OCI-LY7 (cell line): Measurements from ENCODE around the gene HS3ST5. TPM values are rescaled to one million over a fixed set of nuclear protein-coding genes. Genes with fewer than 3 reads are reported as not detected.

Source experiments
- BruUV-seq: library from RNA; stranded (reverse); fragments of 400-500 nt; replicated peaks from 2 replicates; lab custom pipeline; 2021; lab: Mats Ljungman, UMichigan
- CTCF ChIA-PET: fragments of 300-600 bp; sonication (Branson Sonifier 250); formaldehyde crosslinking; loops from one replicate; lab custom pipeline; 2022; ENCODE audit warnings: antibody characterized with exemption; ENCODE audit not compliant: unreplicated experiment; lab: Charles Lee
- POLR2A ChIA-PET: fragments of 300-600 bp; sonication (Branson Sonifier 250); formaldehyde crosslinking; loops from one replicate; lab custom pipeline; 2022; ENCODE audit warnings: antibody characterized with exemption; lab: Charles Lee
- DNase-seq: peaks from one replicate; pipeline ENCODE4 v3.0.0-alpha.2; 2015; ENCODE audit warnings: low spot score
- H2AFZ ChIP-seq: fragments of 200-600 bp; sonication (generic), shearing (Covaris generic); 2 replicates; pipeline ENCODE4 v1.6.1; 2014; ENCODE audit warnings: mild to moderate bottlenecking, antibody characterized with exemption, low read length, moderate library complexity
- H3K27ac ChIP-seq: fragments of 200-600 bp; sonication (generic); 2 replicates; pipeline ENCODE4 v1.5.1; 2014; ENCODE audit warnings: mixed run types, low read depth, mild to moderate bottlenecking, moderate library complexity, low read length, inconsistent platforms; ENCODE audit not compliant: poor library complexity, severe bottlenecking
- H3K36me3 ChIP-seq: fragments of 200-600 bp; sonication (generic); 2 replicates; pipeline ENCODE4 v1.6.1; 2014; ENCODE audit warnings: mild to moderate bottlenecking, antibody characterized with exemption, low read length, moderate library complexity, mixed read lengths; ENCODE audit not compliant: insufficient read depth
- H3K4me1 ChIP-seq: fragments of 200-600 bp; sonication (generic); 2 replicates; pipeline ENCODE4 v1.5.1; 2014; ENCODE audit warnings: mild to moderate bottlenecking, low read length; ENCODE audit not compliant: insufficient read depth, poor library complexity, severe bottlenecking
- H3K4me2 ChIP-seq: fragments of 200-600 bp; sonication (generic); 2 replicates; pipeline ENCODE4 v1.6.1; 2014; ENCODE audit warnings: mild to moderate bottlenecking, low read length
- H3K4me3 ChIP-seq: fragments of 200-600 bp; sonication (generic); 2 replicates; pipeline ENCODE4 v1.5.1; 2014; ENCODE audit warnings: mild to moderate bottlenecking, low read depth, low read length; ENCODE audit not compliant: poor library complexity, severe bottlenecking
- H3K79me2 ChIP-seq: fragments of 200-600 bp; sonication (generic); 2 replicates; pipeline ENCODE4 v1.6.1; 2016; ENCODE audit warnings: low read depth, mild to moderate bottlenecking, low read length, moderate library complexity, mixed read lengths; ENCODE audit not compliant: insufficient read depth
- H3K9me2 ChIP-seq: fragments of 200-600 bp; sonication (generic); 2 replicates; pipeline ENCODE4 v1.6.1; 2016; ENCODE audit warnings: mild to moderate bottlenecking, low read length, mixed read lengths; ENCODE audit not compliant: insufficient read depth
- H3K9me3 ChIP-seq: fragments of 200-600 bp; sonication (generic); 2 replicates; pipeline ENCODE4 v1.6.1; 2014; ENCODE audit warnings: mild to moderate bottlenecking, mixed run types, low read length, mixed read lengths
- H4K20me1 ChIP-seq: fragments of 200-600 bp; sonication (generic); 2 replicates; pipeline ENCODE4 v1.6.1; 2014; ENCODE audit warnings: mild to moderate bottlenecking, antibody characterized with exemption, low read length, moderate library complexity, mixed read lengths; ENCODE audit not compliant: insufficient read depth
- EZH2phosphoT487 ChIP-seq: fragments of 200-600 bp; sonication (generic); IDR thresholded peaks from 2 replicates; pipeline ENCODE4 v1.6.1; 2018; ENCODE audit warnings: low read depth, borderline replicate concordance, mild to moderate bottlenecking, mixed run types, antibody characterized with exemption, low read length, moderate library complexity, mixed read lengths
- intact Hi-C: fragments of 100-400 bp; cut with micrococcal nuclease; formaldehyde crosslinking; loops from one replicate; pipeline ENCODE4 v1.10.0; 2022; ENCODE audit not compliant: unreplicated experiment
- total RNA-seq, 2 experiments: library from RNA; depleted of rRNA in 1 of 2; stranded (reverse); fragments of >200 nt in 1 of 2; shearing (Covaris generic) in 1 of 2; gene quantifications; 2 replicates each; pipeline ENCODE4 v1.2.3, GENCODE V29; 2014 to 2022
- TF ChIP-seq, protein P1 (sequence below): fragments of 200-600 bp; sonication (generic); conservative IDR thresholded peaks from 2 replicates; pipeline ENCODE4 v1.5.1; 2014; ENCODE audit warnings: mild to moderate bottlenecking, antibody characterized with exemption, low read length, moderate library complexity, mixed read lengths

Gene HS3ST5
- total RNA-seq, 2 experiments from 2014 or later = not detected

DNA sequence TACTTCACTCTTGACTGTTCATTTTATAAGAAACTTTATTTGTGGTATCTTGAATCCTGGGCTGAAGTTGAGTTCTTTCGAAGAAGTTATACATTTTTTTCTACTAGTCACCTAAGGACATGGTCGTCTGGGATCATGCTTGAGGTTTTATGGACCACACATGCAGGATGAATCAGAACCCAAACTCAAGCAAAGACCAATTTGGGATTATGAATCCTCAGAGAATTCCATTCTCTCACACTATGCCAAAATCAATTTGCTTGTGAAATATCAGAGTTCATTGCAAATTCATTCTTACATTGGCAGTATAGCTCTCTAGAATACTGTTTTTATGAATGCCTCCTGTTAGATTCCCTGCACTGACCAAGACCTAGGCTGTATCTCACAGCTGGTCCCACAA is 257.6 kb downstream of the HS3ST5 start:
- TF ChIP-seq EZH2phosphoT487 = no peak
- TF ChIP-seq, protein P1, sequence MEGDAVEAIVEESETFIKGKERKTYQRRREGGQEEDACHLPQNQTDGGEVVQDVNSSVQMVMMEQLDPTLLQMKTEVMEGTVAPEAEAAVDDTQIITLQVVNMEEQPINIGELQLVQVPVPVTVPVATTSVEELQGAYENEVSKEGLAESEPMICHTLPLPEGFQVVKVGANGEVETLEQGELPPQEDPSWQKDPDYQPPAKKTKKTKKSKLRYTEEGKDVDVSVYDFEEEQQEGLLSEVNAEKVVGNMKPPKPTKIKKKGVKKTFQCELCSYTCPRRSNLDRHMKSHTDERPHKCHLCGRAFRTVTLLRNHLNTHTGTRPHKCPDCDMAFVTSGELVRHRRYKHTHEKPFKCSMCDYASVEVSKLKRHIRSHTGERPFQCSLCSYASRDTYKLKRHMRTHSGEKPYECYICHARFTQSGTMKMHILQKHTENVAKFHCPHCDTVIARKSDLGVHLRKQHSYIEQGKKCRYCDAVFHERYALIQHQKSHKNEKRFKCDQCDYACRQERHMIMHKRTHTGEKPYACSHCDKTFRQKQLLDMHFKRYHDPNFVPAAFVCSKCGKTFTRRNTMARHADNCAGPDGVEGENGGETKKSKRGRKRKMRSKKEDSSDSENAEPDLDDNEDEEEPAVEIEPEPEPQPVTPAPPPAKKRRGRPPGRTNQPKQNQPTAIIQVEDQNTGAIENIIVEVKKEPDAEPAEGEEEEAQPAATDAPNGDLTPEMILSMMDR = no peak
- POLR2A ChIA-PET = no interaction called here
- intact Hi-C loops = no loop called here
- no peaks in the 10 kb centered on the region for H3K36me3 ChIP-seq
- no peaks in the 10 kb centered on the region for H4K20me1 ChIP-seq
- no peaks in the 10 kb centered on the region for H3K4me1 ChIP-seq
- H3K9me3 ChIP-seq = no peaks in the 10 kb centered on the region
- no peaks in the 10 kb centered on the region for H3K9me2 ChIP-seq
- no peak for DNase-seq
- CTCF ChIA-PET = no interaction called here
- H3K4me2 ChIP-seq = no peak overlapping the region
- no peak overlapping the region for H2AFZ ChIP-seq
- no peak overlapping the region for H3K4me3 ChIP-seq
- no peaks in the 10 kb centered on the region for H3K79me2 ChIP-seq
- H3K27ac ChIP-seq = no peak overlapping the region
- BruUV-seq = no TSS peak

- Histone ChIP-seq H3K9me2 (no peaks in the 10 kb centered on the region), H3K4me3 (no peak overlapping the region), H4K20me1 (no peaks in the 10 kb centered on the region), H3K27ac (no peak overlapping the region), H3K79me2 (no peaks in the 10 kb centered on the region), H3K4me2 (no peak overlapping the region), H3K4me1 (no peaks in the 10 kb centered on the region), H3K9me3 (no peaks in the 10 kb centered on the region), H3K36me3 (no peaks in the 10 kb centered on the region), H2AFZ (no peak overlapping the region)
- DNase-seq = no peak
- intact Hi-C loops = no loop called here
- ChIA-PET CTCF (no interaction called here), POLR2A (interaction anchor here (0.7 kb wide), 2 partner anchors 1302 to 1534 kb away, joined by 3 to 5 read pairs; no protein-coding TSS in a partner anchor)
- TF ChIP-seq, protein P1 = no peak
- TF ChIP-seq EZH2phosphoT487 = no peak
- BruUV-seq = no TSS peak
Measured at GRCh38 chr6:114084327-114084890, 258.4 kb downstream of the HS3ST5 start.

- POLR2A ChIA-PET = interaction anchor here (0.7 kb wide), 1 partner anchor 198 kb away, joined by 3 read pairs; no protein-coding TSS in a partner anchor
- BruUV-seq = no TSS peak
- no peaks in the 10 kb centered on the region for H3K36me3 ChIP-seq
- H2AFZ ChIP-seq = no peak overlapping the region
- no peaks in the 10 kb centered on the region for H3K9me2 ChIP-seq
- H3K79me2 ChIP-seq = no peaks in the 10 kb centered on the region
- H3K4me3 ChIP-seq = no peak overlapping the region
- no peak overlapping the region for H3K4me2 ChIP-seq
- H3K9me3 ChIP-seq = no peaks in the 10 kb centered on the region
- intact Hi-C loops = no loop called here
- no peak overlapping the region for H3K27ac ChIP-seq
- no peaks in the 10 kb centered on the region for H4K20me1 ChIP-seq
- no peak for DNase-seq
- H3K4me1 ChIP-seq = no peaks in the 10 kb centered on the region
- CTCF ChIA-PET = no interaction called here
- TF ChIP-seq, protein P1 = no peak
- TF ChIP-seq EZH2phosphoT487 = no peak
Measured at GRCh38 chr6:114083251-114083650, 259.6 kb downstream of the HS3ST5 start.
